SK-N-MC (cell line): ENCODE measurements around the gene SCNN1B.

Source experiments
- DNase-seq: peaks from one replicate; pipeline ENCODE4 v3.0.0-alpha.2; 2011; ENCODE audit warnings: low read depth, low spot score
- H3K27ac ChIP-seq: fragments of 200-600 bp; sonication (generic); 2 replicates; pipeline ENCODE4 v1.5.1; 2016; ENCODE audit warnings: mixed run types
- H3K36me3 ChIP-seq: fragments of 200-600 bp; sonication (generic); 2 replicates; pipeline ENCODE4 v1.6.1; 2017; ENCODE audit warnings: antibody characterized with exemption, low read length, mixed read lengths; ENCODE audit not compliant: insufficient read depth
- H3K4me3 ChIP-seq: fragments of 200-600 bp; sonication (generic); 2 replicates; pipeline ENCODE4 v1.5.1; 2016
- H3K9ac ChIP-seq: fragments of 200-600 bp; sonication (generic); 2 replicates; pipeline ENCODE4 v1.8.0; 2017; ENCODE audit warnings: mixed run types, mixed read lengths; ENCODE audit not compliant: insufficient read length
- H3K9me3 ChIP-seq: fragments of 200-600 bp; sonication (generic); 2 replicates; pipeline ENCODE4 v1.6.1; 2017; ENCODE audit warnings: low read depth, mild to moderate bottlenecking, antibody characterized with exemption, low read length, moderate library complexity, mixed read lengths
- EZH2 ChIP-seq: fragments of 200-600 bp; sonication (generic); IDR thresholded peaks from one replicate; pipeline ENCODE4 v1.6.1; 2017; ENCODE audit warnings: antibody characterized with exemption
- FOXP2 ChIP-seq: optimal IDR thresholded peaks from 2 replicates; pipeline ENCODE3; 2011; ENCODE audit warnings: mild to moderate bottlenecking, moderate library complexity; ENCODE audit not compliant: insufficient read depth; ENCODE audit errors: extremely low read length, control extremely low read depth
- POLR2AphosphoS5 ChIP-seq: IDR thresholded peaks from 2 replicates; pipeline ENCODE4 v1.6.1; 2012; ENCODE audit warnings: mild to moderate bottlenecking, low read depth, low read length, borderline replicate concordance

The SCNN1B gene

GRCh38 chr16:23410176-23410575 lies 108.1 kb downstream of the SCNN1B start:
- Histone ChIP-seq H3K27ac (no peak overlapping the region), H3K9me3 (no peaks in the 10 kb centered on the region), H3K4me3 (no peak overlapping the region), H3K36me3 (peaks cover 53% of the 10 kb centered on the region), H3K9ac (no peak overlapping the region)
- no peak for DNase-seq
- TF ChIP-seq FOXP2, result no peak
- TF ChIP-seq POLR2AphosphoS5, result no peak
- TF ChIP-seq EZH2, result no peak

DNA sequence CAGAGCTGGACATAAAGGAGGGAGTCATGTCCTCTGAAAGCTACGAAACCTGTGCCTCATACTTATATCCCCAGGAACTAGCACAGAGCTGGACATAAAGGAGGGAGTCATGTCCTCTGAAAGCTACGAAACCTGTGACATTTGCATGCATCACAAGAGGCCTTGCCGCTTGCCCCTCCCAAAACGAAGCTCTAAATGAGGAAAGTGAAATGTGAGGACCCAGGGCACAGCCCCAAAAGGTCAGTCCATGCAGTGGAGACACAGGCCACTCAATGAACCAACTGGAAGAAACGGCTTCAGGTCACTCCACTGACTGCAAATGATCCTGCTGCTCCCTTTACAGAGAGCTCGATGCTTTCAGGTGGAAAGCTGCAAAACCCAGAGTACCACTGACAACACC lies 112.6 kb downstream of the SCNN1B start:
- Histone ChIP-seq H3K4me3 (no peak overlapping the region), H3K9ac (no peak overlapping the region), H3K27ac (no peak overlapping the region), H3K36me3 (peaks cover 49% of the 10 kb centered on the region), H3K9me3 (no peaks in the 10 kb centered on the region)
- DNase-seq, result no peak
- TF ChIP-seq POLR2AphosphoS5, result no peak
- TF ChIP-seq EZH2, result no peak
- TF ChIP-seq FOXP2, result no peak

DNA sequence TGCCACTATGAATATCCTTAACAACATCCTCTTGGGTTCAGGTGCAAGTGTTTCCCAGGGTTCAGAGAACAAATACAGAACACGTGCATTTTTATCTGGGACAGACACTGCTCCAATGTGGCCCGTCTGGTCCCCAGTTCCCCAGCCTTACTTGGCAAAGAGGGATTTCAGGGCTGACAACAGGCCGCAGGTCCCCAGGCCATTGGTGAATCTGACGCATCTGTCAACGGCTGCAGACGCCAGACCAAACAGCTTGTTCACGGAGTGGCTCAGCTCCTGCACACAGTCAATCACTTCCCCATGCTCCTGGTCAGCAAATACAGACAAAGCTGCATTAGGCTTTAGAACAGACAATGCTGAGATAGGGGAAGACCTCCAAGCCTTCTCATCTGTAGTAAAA lies 114.7 kb downstream of the SCNN1B start:
- no peak for DNase-seq
- H3K27ac ChIP-seq, result no peak overlapping the region
- H3K4me3 ChIP-seq, result no peak overlapping the region
- H3K36me3 ChIP-seq, result peaks cover 36% of the 10 kb centered on the region
- no peak overlapping the region for H3K9ac ChIP-seq
- no peak for TF ChIP-seq EZH2
- TF ChIP-seq POLR2AphosphoS5, result no peak
- no peak for TF ChIP-seq FOXP2
- no peaks in the 10 kb centered on the region for H3K9me3 ChIP-seq

- TF ChIP-seq POLR2AphosphoS5, result no peak
- no peak for TF ChIP-seq FOXP2
- TF ChIP-seq EZH2, result no peak
- peaks cover 22% of the 10 kb centered on the region; the same call in 1 of the 2 replicates for H3K36me3 ChIP-seq
- H3K9me3 ChIP-seq, result no peaks in the 10 kb centered on the region
- DNase-seq, result no peak
- H3K27ac ChIP-seq, result no peak overlapping the region
- H3K4me3 ChIP-seq, result no peak overlapping the region
- no peak overlapping the region for H3K9ac ChIP-seq
Measured at GRCh38 chr16:23420011-23420410, 117.9 kb downstream of the SCNN1B start.

GRCh38 chr16:23423496-23424049 lies 121.5 kb downstream of the SCNN1B start:
- TF ChIP-seq POLR2AphosphoS5 (no peak), FOXP2 (no peak), EZH2 (no peak)
- no peak for DNase-seq
- Histone ChIP-seq H3K9ac (no peak overlapping the region), H3K4me3 (no peak overlapping the region), H3K27ac (no peak overlapping the region), H3K36me3 (peaks cover 7% of the 10 kb centered on the region; the same call in 1 of the 2 replicates), H3K9me3 (no peaks in the 10 kb centered on the region)

DNA sequence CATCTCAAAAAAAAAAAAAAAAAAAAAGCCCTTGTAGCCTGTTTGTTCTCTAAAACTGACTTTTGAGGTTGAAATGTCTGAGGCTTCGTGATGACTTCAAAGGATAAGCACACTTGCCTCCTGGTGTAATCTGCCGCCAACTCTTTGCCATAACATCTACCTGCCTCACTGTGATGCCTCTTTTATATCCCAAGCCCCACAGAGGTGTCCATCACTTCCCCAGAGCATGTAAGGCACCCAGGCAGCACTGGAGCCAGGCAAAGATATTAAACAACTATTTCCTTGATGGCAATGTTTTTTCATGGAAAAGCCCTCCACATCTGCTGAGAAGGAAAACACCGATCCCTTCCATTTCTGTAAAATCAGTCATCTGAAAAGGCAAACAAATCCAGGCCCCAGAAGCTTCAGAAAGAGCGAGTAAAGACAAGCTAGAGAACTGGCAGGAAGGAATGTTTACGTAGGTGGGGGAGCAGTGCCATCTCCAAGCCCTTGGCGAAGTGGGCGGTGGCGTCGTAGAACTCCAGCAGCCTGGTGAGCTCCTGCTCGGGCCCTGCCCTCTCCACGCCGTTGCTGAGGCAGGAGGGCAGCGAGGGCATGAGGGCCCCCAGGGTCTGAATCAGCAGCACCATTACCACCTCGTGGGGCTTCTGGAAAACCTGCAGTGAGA lies 122.3 kb downstream of the SCNN1B start:
- no peak overlapping the region for H3K9ac ChIP-seq

DNA sequence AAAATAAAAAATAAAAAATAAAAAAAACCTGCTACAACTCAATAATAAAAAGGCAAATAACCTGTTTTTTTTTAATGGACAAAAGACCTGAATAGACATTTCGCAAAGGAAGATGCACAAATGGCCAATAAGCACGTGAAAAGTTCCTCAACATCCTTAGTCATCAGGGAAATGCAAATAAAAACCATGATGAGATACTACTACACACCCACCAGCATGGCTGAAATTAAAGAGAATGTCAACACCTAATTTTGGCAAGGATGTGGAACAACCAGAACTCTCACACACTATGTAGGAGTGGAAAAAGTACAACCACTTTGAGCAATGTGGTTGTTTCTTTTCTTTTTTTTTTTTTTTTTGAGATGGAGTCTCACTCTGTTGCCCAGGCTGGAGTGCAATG lies 126.2 kb downstream of the SCNN1B start:
- Histone ChIP-seq H3K9ac (no peak overlapping the region), H3K27ac (no peak overlapping the region), H3K36me3 (peaks cover 27% of the 10 kb centered on the region), H3K9me3 (no peaks in the 10 kb centered on the region), H3K4me3 (no peak overlapping the region)
- no peak for TF ChIP-seq EZH2
- no peak for DNase-seq

More for the DNA sequence above, 122.3 kb downstream of the SCNN1B start:
- no peak overlapping the region for H3K27ac ChIP-seq
- H3K9me3 ChIP-seq, result no peaks in the 10 kb centered on the region
- H3K36me3 ChIP-seq, result peaks cover 7% of the 10 kb centered on the region; the same call in 1 of the 2 replicates
- no peak for DNase-seq
- TF ChIP-seq FOXP2, result no peak
- no peak for TF ChIP-seq POLR2AphosphoS5
- H3K4me3 ChIP-seq, result no peak overlapping the region
